ENCODE measurements around the gene LAMA1.

LAMA1 gene

DNA sequence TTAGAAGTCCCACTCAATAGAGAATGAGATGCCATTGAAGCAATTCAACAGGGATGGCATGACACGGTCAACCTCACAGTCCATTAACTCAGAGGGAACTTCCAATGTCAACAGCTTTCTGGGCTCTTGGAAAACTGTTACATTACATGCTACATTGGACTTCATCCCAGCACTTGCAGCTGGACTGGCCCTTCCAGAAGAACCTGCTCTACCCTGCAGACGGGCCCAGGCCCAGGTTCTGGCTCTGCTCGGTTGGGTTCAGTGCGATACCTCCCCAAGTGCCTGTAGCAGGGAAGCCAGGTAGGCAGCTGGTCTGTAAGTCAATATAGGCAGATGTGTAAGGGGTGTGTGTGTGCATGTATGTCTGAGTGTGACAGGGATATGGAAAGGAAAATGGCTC, 12.9 kb downstream of the LAMA1 start:
- no peak for DNase-seq

- DNase-seq: no peak
These were observed 15.5 kb downstream of the LAMA1 start for GRCh38 chr18:7102131-7102530.

DNA sequence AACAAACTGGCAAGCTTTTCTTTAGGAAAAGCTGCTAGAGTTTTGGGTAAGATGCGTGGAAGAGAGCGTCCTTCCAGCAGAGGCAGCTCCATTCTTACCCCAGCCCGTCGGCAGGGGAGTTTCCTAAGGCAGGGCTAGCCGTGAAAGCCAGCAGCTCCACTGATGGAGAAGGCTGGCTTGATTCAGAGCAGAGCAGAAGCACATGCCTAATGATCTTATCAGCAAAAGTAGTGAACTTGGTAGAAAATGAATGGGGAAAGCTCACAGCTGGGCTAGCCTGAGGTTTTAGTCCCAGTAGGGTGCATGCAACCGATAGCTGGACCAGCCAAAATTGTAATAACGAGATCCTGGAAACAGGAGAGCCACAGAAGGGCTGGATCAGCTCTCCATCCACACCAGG, 20.8 kb downstream of the LAMA1 start:
- DNase-seq: no peak

- DNase-seq: no peak
These were observed 23.2 kb downstream of the LAMA1 start for GRCh38 chr18:7094427-7094826.

DNA sequence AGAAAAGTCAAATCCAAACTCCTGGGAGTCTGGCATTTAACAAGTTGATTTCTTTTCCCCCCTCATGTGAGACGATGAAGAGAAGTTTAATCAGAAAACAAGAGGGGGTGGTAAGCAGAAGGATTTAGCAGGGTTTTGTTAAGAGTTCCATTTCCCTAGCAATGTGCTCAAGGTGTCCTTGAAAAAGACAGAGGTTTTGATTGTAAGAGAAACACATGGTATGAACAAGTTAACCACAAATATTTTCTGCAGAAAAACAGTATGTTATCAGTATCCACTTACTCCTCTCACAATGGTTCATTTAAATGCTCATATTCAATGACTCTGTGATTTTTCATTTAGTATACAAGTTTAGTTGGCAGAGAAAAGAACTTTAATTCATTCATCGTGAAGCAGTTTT, 26.8 kb downstream of the LAMA1 start:
- DNase-seq: no peak

DNA sequence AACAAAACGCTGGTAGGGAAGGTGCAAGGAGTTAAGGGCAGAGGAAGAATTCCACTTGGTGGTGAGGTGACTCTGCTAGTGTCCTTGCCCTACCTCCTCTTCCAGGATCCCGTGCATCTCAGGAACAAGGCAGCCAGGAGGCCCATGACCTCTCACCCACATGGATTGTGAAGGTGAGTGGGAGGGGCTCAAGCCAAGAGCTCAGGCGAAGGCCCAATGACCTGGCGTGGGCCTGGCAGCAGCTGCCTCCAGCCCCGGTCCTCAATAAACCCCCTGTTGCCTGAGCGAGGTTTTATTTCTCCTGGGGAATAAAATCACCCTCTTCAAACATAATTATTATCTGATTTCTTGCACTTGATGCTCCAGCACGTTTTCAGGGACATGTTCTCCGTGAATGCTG, 28.2 kb downstream of the LAMA1 start:
- no peak for DNase-seq

DNA sequence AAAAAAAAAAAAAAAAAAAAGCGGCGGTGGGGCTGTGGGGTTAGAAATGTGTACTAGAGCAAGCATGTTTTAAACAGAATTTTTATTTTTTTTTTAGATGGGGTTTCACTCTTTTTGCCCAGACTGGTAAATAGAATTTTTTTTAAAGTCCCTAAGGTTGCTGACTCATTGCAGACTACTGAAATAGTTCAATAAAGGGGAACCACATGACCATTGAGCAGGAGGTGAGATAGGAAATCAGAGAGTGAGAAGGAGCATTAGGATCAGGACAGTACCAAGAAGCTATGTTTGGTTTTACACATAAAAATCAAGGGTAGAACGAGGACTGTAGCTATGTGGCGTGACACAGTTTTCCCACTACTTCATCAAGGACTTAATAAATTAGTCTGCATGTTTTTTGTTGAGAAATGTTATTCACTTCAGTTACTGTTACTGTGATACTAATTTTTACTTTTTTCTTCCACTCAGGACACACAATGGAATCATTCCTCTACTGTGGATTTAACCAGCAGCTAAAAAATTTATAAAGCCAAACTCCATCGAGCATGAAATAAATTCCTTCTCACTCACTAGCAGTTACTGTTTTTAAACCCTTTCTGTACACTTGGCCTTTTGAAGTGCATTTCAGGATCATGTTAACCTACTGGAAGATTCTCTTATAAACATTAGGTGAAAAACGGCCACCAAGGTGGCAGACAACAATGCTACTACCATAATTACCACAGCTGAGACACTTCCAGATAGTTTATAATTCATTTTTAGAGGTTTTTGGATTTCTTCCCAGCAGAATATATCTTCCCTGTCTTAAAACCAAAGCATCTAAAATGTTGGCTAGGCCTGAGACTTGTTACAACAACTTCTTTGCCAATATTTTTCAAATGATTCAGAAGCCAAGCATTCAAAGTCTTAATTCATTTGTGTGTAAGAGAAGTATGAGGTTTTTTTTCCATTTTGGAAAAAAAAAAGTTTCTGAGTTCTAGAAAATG, 33.2 kb downstream of the LAMA1 start:
- DNase-seq: no peak

GRCh38 chr18:7082671-7083070, 34.9 kb downstream of the LAMA1 start:
- no peak for DNase-seq

- DNase-seq: no peak
These were observed 38.4 kb downstream of the LAMA1 start for GRCh38 chr18:7079231-7079630.

- no peak for DNase-seq
These were observed 45.0 kb downstream of the LAMA1 start for GRCh38 chr18:7072593-7072992.

DNA sequence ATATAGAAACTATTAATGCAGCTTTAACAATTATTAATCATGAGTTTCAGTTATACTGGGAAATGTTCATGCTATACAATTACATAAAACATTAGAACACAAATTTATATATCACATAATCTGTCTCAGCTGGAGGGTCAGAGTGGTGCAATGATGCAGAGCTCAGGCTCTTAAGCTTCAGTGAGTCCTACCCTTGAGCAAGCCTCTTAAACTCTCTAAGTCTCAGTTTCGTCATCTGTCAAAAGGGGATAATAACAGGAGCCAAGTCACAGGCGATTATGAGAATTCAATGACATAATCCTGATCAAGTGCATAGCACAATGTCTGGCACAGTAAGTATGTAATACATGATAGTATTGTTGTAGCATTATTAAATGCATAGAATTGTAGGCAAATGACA, 46.0 kb downstream of the LAMA1 start:
- no peak for DNase-seq

DNA sequence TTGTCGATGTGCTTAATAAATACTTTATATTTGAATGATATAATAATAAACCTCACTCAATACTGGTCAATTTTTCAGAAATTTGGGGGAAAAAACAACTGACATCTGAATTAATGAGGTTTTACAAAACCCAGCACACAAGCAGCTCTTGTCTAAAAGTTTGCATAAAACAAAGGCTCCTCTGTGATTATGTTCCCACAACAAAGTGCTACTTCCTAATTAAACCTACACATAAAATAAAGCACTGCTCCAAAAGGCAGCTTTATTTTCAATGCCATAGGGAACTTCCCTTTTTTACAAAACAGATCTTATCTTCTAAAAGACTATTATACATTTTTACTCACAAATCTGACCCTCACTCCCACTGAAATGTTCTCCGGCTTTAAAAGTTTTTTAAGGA, 47.1 kb downstream of the LAMA1 start:
- no peak for DNase-seq

DNA sequence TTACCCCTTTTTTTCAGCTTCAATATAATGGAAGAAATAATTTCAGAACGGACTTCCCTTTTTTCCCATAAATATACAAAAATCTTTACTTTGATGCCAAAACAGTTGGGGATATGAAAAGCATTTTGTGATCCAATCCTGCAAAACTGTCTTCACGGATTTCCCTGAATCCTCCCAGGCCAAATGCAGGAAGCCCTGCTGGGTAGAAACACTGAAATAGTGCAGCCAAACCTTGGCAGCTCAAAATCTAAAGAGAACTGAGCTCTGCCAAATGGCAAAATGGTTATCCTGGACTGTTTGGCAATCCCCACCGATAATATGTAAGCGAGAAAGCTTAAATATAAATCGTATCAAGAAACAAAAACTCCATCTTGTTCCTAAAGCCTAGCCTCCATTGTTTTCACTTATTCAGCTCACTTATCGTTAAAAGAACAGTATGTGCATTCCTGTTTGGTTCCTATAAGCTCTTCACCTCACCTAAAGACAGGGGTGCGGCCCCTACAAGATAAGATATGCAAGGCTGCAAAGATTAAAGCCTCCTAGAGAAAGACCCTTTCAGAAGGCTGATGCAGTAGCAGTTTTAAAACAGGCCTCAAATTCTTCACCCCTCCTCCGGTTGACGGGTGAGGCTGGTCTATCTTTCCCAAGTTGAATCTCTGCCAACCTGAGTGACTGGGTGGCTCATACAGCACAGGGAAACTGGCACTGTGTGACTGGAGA, 48.6 kb downstream of the LAMA1 start:
- no peak for DNase-seq

GRCh38 chr18:7066965-7067555, 50.5 kb downstream of the LAMA1 start:
- DNase-seq: no peak

- no peak for DNase-seq
These were observed 51.9 kb downstream of the LAMA1 start for GRCh38 chr18:7065736-7066135.

DNA sequence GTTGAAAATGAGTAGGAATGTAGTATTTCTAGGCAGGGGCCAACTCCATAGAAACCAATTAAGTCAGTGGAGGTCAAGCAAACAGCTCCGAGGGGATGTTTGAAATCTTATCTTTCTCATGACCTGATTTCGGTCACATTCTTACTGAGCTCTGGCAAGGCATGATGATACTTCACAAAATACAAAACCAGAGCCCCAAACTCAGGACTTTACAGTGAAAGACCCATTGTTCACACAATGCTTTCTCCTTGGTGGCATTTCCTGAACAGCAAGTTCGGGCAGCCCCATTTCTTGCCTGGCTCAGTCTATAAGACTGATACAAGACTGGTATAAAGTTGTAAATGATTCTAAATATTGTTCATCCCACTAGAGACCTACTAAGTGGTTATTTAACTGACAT, 53.3 kb downstream of the LAMA1 start:
- DNase-seq: no peak

DNA sequence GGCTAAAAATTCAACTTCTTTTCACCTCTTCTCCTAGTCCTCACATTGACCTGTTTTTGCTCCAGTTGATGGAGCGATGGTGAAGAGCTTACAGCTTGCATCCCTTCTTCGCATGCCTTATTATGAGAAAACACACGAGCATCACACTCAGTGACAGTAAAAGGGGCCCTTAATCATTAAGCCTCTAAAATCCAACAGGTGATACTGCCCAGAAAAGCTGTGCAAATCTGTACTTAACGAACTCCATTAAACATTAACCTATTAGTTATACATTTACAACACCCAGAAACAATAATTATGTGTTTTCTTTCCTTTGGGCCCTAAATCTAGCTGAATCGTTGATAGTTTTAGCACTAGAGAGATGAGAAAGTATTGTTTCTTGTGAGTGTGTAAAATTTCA, 54.8 kb downstream of the LAMA1 start:
- no peak for DNase-seq

DNA sequence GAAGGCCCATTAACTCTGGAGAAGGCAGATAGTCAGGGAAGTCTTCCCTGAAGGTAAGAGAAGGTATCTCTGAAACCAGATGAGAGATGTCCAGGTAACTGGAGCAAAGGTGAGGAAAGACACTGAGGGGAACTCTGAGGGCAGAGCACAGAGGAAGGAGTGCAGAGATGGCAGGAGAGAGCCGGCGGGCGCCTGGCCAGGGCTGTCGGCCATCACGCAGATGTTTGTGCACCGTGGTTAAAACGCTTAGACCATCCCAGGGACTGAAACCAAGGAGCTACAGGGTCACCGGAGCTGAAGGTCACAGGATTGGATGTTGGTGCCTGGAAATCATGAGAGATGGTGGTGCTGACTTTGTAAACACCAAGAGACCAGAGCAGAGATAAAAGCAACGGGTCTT, 55.4 kb downstream of the LAMA1 start:
- no peak for DNase-seq

DNA sequence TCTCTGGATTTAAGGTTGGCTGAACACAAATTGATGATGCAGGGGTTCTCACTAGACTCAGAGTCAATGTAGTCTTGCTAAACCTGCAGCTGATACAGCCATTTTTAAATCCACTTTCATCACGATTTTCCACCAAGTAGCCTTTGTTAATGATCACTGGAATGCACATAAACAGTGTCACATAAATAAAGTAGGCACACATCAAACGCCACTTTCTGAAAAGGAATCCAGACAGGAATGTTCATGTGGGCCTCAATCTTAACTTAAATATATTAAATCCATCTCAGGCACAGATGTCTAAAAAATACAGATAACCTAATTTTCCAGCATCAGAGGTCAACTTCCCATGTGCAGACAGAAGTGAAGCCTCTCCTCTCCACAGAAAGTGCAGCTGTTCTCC, 58.3 kb downstream of the LAMA1 start:
- DNase-seq: no peak

- no peak for DNase-seq
These were observed 61.6 kb downstream of the LAMA1 start for GRCh38 chr18:7056026-7056425.

- DNase-seq: no peak
These were observed 67.6 kb downstream of the LAMA1 start for GRCh38 chr18:7049951-7050350.

DNA sequence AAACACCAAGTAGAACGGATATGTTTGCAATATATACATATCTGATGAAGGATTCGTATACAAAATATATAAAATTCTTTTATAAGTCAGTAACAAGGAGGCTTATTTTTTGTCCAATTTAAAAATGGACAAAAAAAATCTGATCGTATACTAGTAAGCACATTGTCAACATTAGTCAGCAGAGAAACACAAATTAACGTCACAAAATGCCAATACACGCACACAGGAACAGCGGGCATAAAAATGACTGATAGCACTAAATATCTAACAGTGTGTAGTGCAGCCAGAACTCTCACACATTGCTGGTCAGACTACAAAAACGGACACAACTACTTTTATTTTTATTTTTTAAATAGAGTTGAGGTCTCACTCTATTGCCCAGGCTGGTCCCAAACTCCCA, 69.5 kb downstream of the LAMA1 start:
- DNase-seq: no peak

DNA sequence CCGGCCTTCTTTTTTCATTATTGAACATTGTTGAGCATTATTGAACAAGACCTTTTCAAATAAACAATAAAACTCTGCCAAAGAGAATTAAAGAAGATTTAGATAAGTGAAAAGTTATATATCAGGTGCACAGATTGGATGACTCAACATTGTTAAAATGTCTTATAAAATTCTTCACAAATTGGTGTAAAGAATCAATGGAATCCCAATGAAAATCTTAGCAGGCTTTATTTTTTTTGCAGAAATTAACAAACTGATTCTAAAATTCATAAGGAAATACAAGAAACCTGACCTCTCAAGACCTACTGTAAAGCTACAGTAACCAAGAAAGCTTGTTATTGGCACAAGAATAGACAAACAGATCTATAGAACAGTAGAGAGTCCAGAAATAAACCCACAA, 70.3 kb downstream of the LAMA1 start:
- DNase-seq: no peak

GRCh38 chr18:7038330-7038851, 79.2 kb downstream of the LAMA1 start:
- no peak for DNase-seq
